ENCODE data around the gene DAB2.

Gene DAB2

DNA sequence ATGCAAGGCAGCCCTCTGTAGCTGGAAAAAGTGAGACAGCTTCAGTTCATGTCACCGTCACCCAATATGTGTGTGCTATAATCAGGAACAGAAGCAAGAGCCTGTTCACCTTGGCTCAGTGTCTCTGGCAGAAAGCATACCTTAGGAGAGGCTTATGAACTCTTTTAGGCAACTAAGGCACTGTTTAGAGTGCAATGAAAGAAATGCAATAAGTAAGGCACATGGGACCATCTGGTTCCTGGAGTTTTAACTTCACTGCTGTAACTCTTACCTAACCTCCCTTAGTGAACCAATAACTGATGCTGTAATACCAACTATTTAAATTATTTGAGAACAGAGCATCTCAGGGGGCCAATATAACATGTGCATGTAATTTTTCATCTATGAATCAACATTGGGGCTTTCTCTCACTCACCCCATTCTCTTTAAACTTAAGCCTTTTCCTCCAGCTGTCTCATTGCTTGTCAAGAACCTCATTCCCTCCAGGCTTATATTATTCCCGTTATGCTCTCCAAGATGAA is 92.9 kb downstream of the DAB2 start:
- DNase-seq: no peak

DNA sequence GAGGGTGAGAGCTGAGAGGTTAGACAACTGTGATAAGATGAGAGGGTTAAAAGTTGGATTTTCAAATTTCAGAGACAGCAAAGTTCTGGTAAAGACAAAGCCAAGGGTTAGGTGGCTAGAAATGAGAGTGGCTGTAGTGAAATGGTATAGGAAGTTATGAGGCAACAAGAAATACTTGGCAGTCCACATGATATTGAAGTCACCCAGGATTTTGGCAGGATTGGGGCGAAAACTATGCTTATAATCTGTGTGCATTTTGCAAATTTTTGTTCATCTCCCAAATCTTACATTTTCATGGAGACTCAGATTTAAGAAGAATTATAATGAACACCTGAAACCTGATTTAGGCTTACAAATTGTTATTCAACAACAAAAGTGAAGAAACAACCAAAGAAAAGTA is 96.0 kb downstream of the DAB2 start:
- no peak for DNase-seq

GRCh38 chr5:39323542-39323941 is 101.2 kb downstream of the DAB2 start:
- no peak for DNase-seq

Measured in stimulated activated CD4-positive, alpha-beta T cell treated with anti-CD3 and anti-CD28 coated beads, Interleukin-12 subunit alpha, Interleukin-12 subunit beta, amount 100 ng/mL, for 4 hours (primary cell).